Fibroblast of mammary gland (primary cell): ENCODE results near the gene WRAP73.

Experiments
- DNase-seq: peaks from one replicate; pipeline ENCODE4 v3.0.0-alpha.2; 2010; ENCODE audit warnings: low read depth
- H3K4me3 ChIP-seq: 2 replicates; pipeline ENCODE4 v1.5.1; 2011; ENCODE audit warnings: low read depth, mild to moderate bottlenecking, low read length, moderate library complexity; ENCODE audit not compliant: control insufficient read depth
- CTCF ChIP-seq: conservative IDR thresholded peaks from 2 replicates; pipeline ENCODE4 v1.5.1; 2011; ENCODE audit warnings: low read depth, low read length, inconsistent platforms; ENCODE audit not compliant: control insufficient read depth, insufficient read depth

Gene WRAP73

DNA sequence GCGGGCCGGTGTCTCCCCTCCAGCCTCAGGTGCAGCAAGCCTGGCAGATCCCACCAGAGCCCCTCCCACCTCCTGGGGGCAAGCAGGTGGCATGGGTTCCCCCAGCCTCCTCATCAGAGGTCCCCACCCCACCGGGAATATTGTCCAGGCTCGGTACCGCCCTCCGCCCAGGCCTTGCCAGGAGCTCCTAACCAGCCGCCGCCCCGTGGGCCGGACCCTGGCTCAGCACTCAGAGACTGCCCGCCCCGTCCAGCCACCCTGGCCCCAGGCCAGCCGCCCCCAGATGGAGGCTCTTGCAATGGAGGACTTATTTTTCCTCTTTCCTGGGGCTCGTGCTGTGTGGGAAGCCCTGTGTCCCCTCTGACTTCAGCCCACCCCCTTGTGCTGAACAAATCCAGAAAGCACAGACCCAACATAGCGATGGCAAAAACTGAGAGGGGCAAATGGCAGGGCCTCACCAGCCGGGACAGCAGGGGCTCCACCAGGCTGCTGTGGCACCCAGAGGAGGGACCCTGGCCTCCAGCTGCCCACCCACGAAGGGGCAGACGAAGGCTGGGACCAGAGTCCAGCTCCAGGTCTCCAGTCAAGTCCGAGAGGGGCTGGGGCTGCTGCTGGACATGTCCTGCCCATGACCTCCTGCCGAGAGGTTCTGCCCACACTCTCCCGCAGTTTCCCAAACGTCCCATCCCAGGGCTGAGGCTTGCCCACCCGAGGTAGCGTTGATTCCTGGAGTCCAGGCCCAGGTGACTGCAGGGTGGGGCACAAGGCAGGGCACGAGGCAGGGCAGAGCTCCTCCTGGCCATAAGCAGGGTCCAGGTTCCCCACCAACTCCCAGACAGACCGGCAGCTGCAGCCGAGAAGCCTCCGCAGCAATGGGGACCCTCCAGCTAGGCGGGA lies 46.1 kb downstream of the WRAP73 start:
- H3K4me3 ChIP-seq = no peak overlapping the region
- TF ChIP-seq CTCF = no peak
- DNase-seq = no peak

GRCh38 chr1:3603156-3603555 lies 46.7 kb downstream of the WRAP73 start:
- TF ChIP-seq CTCF = no peak
- no peak for DNase-seq
- H3K4me3 ChIP-seq = no peak overlapping the region

- H3K4me3 ChIP-seq = no peak overlapping the region
- no peak for DNase-seq
- TF ChIP-seq CTCF = no peak
Measured at GRCh38 chr1:3602375-3602774, 47.5 kb downstream of the WRAP73 start.

- TF ChIP-seq CTCF = no peak
- DNase-seq = no peak
- no peak overlapping the region for H3K4me3 ChIP-seq
Measured at GRCh38 chr1:3601743-3602142, 48.2 kb downstream of the WRAP73 start.

- H3K4me3 ChIP-seq = no peak overlapping the region
- no peak for TF ChIP-seq CTCF
- DNase-seq = no peak
Measured at GRCh38 chr1:3600354-3600753, 49.5 kb downstream of the WRAP73 start.

DNA sequence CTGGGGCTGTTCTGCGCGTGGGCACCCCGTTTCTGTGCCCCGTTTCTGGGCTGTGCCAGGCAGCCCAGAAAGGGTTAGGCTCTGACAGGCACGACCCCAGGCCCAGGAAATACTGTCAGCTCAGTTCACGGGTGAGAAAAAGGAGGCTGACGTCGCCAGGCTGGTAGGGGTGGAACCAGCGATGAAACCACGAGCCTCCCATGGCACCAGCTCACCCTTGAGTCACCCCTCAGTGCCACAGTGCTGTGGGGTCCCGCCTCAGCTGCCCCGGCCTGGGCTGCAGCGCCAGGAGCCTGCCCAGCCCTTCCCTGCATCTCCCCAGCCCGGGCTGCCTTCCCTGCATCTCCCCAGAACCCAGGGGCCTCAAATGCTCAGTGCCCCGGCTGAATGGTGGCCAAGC lies 50.1 kb downstream of the WRAP73 start:
- no peak for DNase-seq
- no peak for TF ChIP-seq CTCF
- no peak overlapping the region for H3K4me3 ChIP-seq
